H9 (cell line): ENCODE results near the gene PDZD7. TPM values are rescaled to one million over a fixed set of nuclear protein-coding genes. Genes with fewer than 3 reads are reported as not detected.

ENCODE experiments used
- DNase-seq: peaks from one replicate; pipeline ENCODE4 v3.0.0-alpha.2; 2017
- H2AFZ ChIP-seq: one replicate; pipeline ENCODE4 v1.6.1; 2013; ENCODE audit warnings: mild to moderate bottlenecking, low read length, control low read depth, moderate library complexity
- H2AK5ac ChIP-seq: 2 replicates; pipeline ENCODE4 v1.6.1; 2013; ENCODE audit warnings: low read length, control low read depth, mixed read lengths; ENCODE audit not compliant: insufficient read length
- H2BK120ac ChIP-seq: one replicate; pipeline ENCODE4 v1.6.1; 2013; ENCODE audit warnings: low read depth, mild to moderate bottlenecking, low read length, control low read depth, inconsistent platforms; ENCODE audit not compliant: poor library complexity, severe bottlenecking
- H2BK12ac ChIP-seq: 2 replicates; pipeline ENCODE4 v1.6.1; 2013; ENCODE audit warnings: low read length, control low read depth, mixed read lengths, low read depth; ENCODE audit not compliant: insufficient read length
- H2BK15ac ChIP-seq: 2 replicates; pipeline ENCODE4 v1.6.1; 2013; ENCODE audit warnings: low read depth, low read length, control low read depth
- H2BK20ac ChIP-seq: one replicate; pipeline ENCODE4 v1.6.1; 2013; ENCODE audit warnings: low read depth, mild to moderate bottlenecking, low read length, control low read depth, inconsistent platforms; ENCODE audit not compliant: poor library complexity, severe bottlenecking
- H2BK5ac ChIP-seq: 2 replicates; pipeline ENCODE4 v1.6.1; 2013; ENCODE audit warnings: low read length, control low read depth, mixed read lengths; ENCODE audit not compliant: insufficient read length
- H3K14ac ChIP-seq: 2 replicates; pipeline ENCODE4 v1.6.1; 2013; ENCODE audit warnings: low read length, control low read depth; ENCODE audit not compliant: insufficient read depth
- H3K18ac ChIP-seq: 2 replicates; pipeline ENCODE4 v1.6.1; 2013; ENCODE audit warnings: low read depth, mild to moderate bottlenecking, mixed read lengths, low read length, control low read depth; ENCODE audit not compliant: insufficient read length
- H3K23ac ChIP-seq: 2 replicates; pipeline ENCODE4 v1.6.1; 2013; ENCODE audit warnings: low read length, control low read depth, mixed read lengths, low read depth; ENCODE audit not compliant: insufficient read length
- H3K23me2 ChIP-seq: 2 replicates; pipeline ENCODE4 v1.6.1; 2013; ENCODE audit warnings: low read depth, mild to moderate bottlenecking, mixed read lengths, low read length, control low read depth; ENCODE audit not compliant: insufficient read length, poor library complexity, severe bottlenecking
- H3K27ac ChIP-seq: 2 replicates; pipeline ENCODE4 v1.5.1; 2013; ENCODE audit warnings: low read length, control low read depth, mixed read lengths, low read depth; ENCODE audit not compliant: insufficient read length
- H3K27me3 ChIP-seq: 2 replicates; pipeline ENCODE4 v1.6.1; 2013; ENCODE audit warnings: low read length, control low read depth, inconsistent platforms; ENCODE audit not compliant: insufficient read depth
- H3K4ac ChIP-seq: 2 replicates; pipeline ENCODE4 v1.6.1; 2013; ENCODE audit warnings: low read depth, mild to moderate bottlenecking, control low read depth, inconsistent platforms, low read length, moderate library complexity
- H3K4me1 ChIP-seq: 2 replicates; pipeline ENCODE4 v1.6.1; 2013; ENCODE audit warnings: low read length, control low read depth, inconsistent platforms; ENCODE audit not compliant: insufficient read depth
- H3K4me2 ChIP-seq: 2 replicates; pipeline ENCODE4 v1.6.1; 2013; ENCODE audit warnings: low read length, control low read depth, mixed read lengths; ENCODE audit not compliant: insufficient read length, insufficient read depth
- H3K56ac ChIP-seq: 2 replicates; pipeline ENCODE4 v1.6.1; 2013; ENCODE audit warnings: low read depth, mild to moderate bottlenecking, mixed read lengths, low read length, control low read depth; ENCODE audit not compliant: insufficient read length
- H3K79me1 ChIP-seq: 2 replicates; pipeline ENCODE4 v1.6.1; 2013; ENCODE audit warnings: low read depth, mild to moderate bottlenecking, moderate library complexity, low read length, control low read depth, inconsistent platforms; ENCODE audit not compliant: insufficient read depth, poor library complexity, severe bottlenecking
- H3K79me2 ChIP-seq: 2 replicates; pipeline ENCODE4 v1.6.1; 2013; ENCODE audit warnings: low read length, control low read depth, inconsistent platforms; ENCODE audit not compliant: insufficient read depth
- H3K9ac ChIP-seq: 2 replicates; pipeline ENCODE4 v1.6.1; 2013; ENCODE audit warnings: low read length, control low read depth, mixed read lengths; ENCODE audit not compliant: insufficient read length; ENCODE audit errors: extremely low read depth
- H3K9me3 ChIP-seq: one replicate; pipeline ENCODE4 v1.6.1; 2013; ENCODE audit warnings: low read depth, low read length, inconsistent platforms; ENCODE audit not compliant: control insufficient read depth
- H3T11ph ChIP-seq: one replicate; pipeline ENCODE4 v1.6.1; 2013; ENCODE audit warnings: mild to moderate bottlenecking, low read length, control low read depth, inconsistent platforms
- H4K20me1 ChIP-seq: one replicate; pipeline ENCODE4 v1.6.1; 2013; ENCODE audit not compliant: control insufficient read depth, insufficient read length, insufficient read depth
- H4K5ac ChIP-seq: 2 replicates; pipeline ENCODE4 v1.6.1; 2013; ENCODE audit warnings: low read depth, mild to moderate bottlenecking, mixed read lengths, low read length, control low read depth; ENCODE audit not compliant: insufficient read length
- H4K8ac ChIP-seq: replicated peaks from 2 replicates; pipeline ENCODE4 v1.6.1; 2013; ENCODE audit warnings: low read length, control low read depth, mixed read lengths, low read depth; ENCODE audit not compliant: insufficient read length
- H4K91ac ChIP-seq: 2 replicates; pipeline ENCODE4 v1.6.1; 2013; ENCODE audit warnings: low read depth, mild to moderate bottlenecking, moderate library complexity, mixed read lengths, low read length, control low read depth; ENCODE audit not compliant: insufficient read length
- H3K27ac Mint-ChIP-seq, 3 experiments: 2 replicates in 2 of 3; 3 replicates in 1 of 3; pipeline ENCODE4 v1.8.0; 2020 to 2021; ENCODE audit warnings: mixed read lengths in 3 of 3, mild to moderate bottlenecking in 1 of 3, moderate library complexity in 1 of 3
- H3K27me3 Mint-ChIP-seq: 2 replicates; pipeline ENCODE4 v1.8.0; 2021; ENCODE audit warnings: low read depth, mild to moderate bottlenecking, moderate library complexity, mixed read lengths
- H3K36me3 Mint-ChIP-seq, 3 experiments: 2 replicates in 2 of 3; 3 replicates in 1 of 3; pipeline ENCODE4 v1.8.0; 2020 to 2021; ENCODE audit warnings: low read depth in 3 of 3, mixed read lengths in 3 of 3; ENCODE audit not compliant: insufficient read depth in 1 of 3
- H3K4me1 Mint-ChIP-seq, 2 experiments: 2 replicates each; pipeline ENCODE4 v1.8.0; 2020; ENCODE audit warnings: mixed read lengths in 2 of 2
- H3K4me3 Mint-ChIP-seq, 2 experiments: 2 replicates in 1 of 2; 3 replicates in 1 of 2; pipeline ENCODE4 v1.8.0; 2020 to 2021; ENCODE audit warnings: mild to moderate bottlenecking in 2 of 2, mixed read lengths in 2 of 2, moderate library complexity in 1 of 2
- H3K9me3 Mint-ChIP-seq, 2 experiments: 2 replicates in 1 of 2; 3 replicates in 1 of 2; pipeline ENCODE4 v1.8.0; 2020; ENCODE audit warnings: mild to moderate bottlenecking in 2 of 2, mixed read lengths in 2 of 2, moderate library complexity in 1 of 2
- WGBS: extraction: QIAGEN DNeasy Blood & Tissue Kit; methylation state at CpG from one replicate; pipeline ENCODE4 v1.1.7; 2013; ENCODE audit warnings: missing lambda C conversion rate, low lambda C conversion rate, mixed read lengths; ENCODE audit not compliant: insufficient read length; ENCODE audit errors: extremely low coverage; 5-methylcytosine and 5-hydroxymethylcytosine counted together
- total RNA-seq: library from RNA; stranded (reverse); gene quantifications from 2 replicates; pipeline ENCODE4 v1.2.1, GENCODE V29; 2021
- TF ChIP-seq, protein P1 (sequence below): fragments of 200-600 bp; sonication (generic); conservative IDR thresholded peaks from 3 replicates; pipeline ENCODE4 v1.8.0; 2021; ENCODE audit warnings: antibody characterized with exemption, mild to moderate bottlenecking

The PDZD7 gene
- total RNA-seq, 1 experiment from 2014 or later = 2.0 TPM

DNA sequence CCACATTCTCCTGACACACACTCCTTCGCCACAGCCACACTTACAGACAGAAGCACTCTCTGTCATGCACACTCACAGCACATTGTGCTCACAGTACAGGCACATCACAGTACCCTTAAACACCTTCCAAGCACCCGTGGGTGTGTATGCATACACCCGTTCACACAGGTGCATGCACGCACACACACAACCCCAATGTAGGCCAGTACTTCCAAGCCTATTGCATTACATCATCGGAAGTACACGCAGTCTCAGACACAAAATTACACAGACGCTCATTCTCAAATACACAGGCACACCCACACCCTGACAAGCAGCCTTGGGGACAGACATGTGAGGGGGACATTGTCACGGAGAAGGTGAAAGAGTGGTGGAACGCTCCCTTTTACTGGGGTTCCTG, 42.0 kb upstream of the PDZD7 start:
- Mint-ChIP-seq H3K27ac (no peak overlapping the region), H3K36me3 (no peaks in the 10 kb centered on the region), H3K4me3 (no peak overlapping the region), H3K9me3 (no peaks in the 10 kb centered on the region; a peak in 1 of 5 replicates), H3K27me3 (peaks cover 62% of the 10 kb centered on the region), H3K4me1 (peaks cover 17 to 33% of the 10 kb centered on the region in 2 experiments)
- no peaks in the 10 kb centered on the region for H3K79me2 ChIP-seq
- no peak overlapping the region for H4K5ac ChIP-seq
- no peak overlapping the region for H3K27ac ChIP-seq
- no peak overlapping the region for H2BK20ac ChIP-seq
- H2BK15ac ChIP-seq = no peak overlapping the region
- no CpG with 5 or more reads among the region's 9 CpGs for whole genome bisulfite sequencing
- no peak overlapping the region for H2BK120ac ChIP-seq
- no peak overlapping the region for H2BK5ac ChIP-seq
- no peaks in the 10 kb centered on the region for H3K9me3 ChIP-seq
- H2BK12ac ChIP-seq = no peak overlapping the region
- no peak overlapping the region for H2AFZ ChIP-seq
- H2AK5ac ChIP-seq = no peak overlapping the region
- no peak overlapping the region for H4K91ac ChIP-seq
- peaks cover 2% of the 10 kb centered on the region; the same call in 1 of the 2 replicates for H3K4me1 ChIP-seq
- H3K79me1 ChIP-seq = no peaks in the 10 kb centered on the region
- no peak overlapping the region for H3K4ac ChIP-seq
- no peak overlapping the region for H4K8ac ChIP-seq
- H3K9ac ChIP-seq = no peak overlapping the region
- no peak overlapping the region for H3K23ac ChIP-seq
- no peak overlapping the region for H3T11ph ChIP-seq
- peaks cover 10% of the 10 kb centered on the region; the same call in 1 of the 2 replicates for H3K27me3 ChIP-seq
- H4K20me1 ChIP-seq = no peaks in the 10 kb centered on the region
- no peak overlapping the region for H3K4me2 ChIP-seq
- no peak overlapping the region for H3K56ac ChIP-seq
- TF ChIP-seq, protein P1, sequence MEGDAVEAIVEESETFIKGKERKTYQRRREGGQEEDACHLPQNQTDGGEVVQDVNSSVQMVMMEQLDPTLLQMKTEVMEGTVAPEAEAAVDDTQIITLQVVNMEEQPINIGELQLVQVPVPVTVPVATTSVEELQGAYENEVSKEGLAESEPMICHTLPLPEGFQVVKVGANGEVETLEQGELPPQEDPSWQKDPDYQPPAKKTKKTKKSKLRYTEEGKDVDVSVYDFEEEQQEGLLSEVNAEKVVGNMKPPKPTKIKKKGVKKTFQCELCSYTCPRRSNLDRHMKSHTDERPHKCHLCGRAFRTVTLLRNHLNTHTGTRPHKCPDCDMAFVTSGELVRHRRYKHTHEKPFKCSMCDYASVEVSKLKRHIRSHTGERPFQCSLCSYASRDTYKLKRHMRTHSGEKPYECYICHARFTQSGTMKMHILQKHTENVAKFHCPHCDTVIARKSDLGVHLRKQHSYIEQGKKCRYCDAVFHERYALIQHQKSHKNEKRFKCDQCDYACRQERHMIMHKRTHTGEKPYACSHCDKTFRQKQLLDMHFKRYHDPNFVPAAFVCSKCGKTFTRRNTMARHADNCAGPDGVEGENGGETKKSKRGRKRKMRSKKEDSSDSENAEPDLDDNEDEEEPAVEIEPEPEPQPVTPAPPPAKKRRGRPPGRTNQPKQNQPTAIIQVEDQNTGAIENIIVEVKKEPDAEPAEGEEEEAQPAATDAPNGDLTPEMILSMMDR = no peak
- H3K14ac ChIP-seq = no peak overlapping the region
- peaks cover 2% of the 10 kb centered on the region for H3K23me2 ChIP-seq
- H3K18ac ChIP-seq = no peak overlapping the region
- no peak for DNase-seq
